ENCODE results near the gene SS18L1. TPM values are rescaled to one million over a fixed set of nuclear protein-coding genes. Genes with fewer than 3 reads are reported as not detected.
A peak's percentile ranks its signal among the peaks of the same experiment; 100 is the strongest.

The SS18L1 gene
- total RNA-seq, 1 donor from 2014 or later: 19.9 TPM

DNA sequence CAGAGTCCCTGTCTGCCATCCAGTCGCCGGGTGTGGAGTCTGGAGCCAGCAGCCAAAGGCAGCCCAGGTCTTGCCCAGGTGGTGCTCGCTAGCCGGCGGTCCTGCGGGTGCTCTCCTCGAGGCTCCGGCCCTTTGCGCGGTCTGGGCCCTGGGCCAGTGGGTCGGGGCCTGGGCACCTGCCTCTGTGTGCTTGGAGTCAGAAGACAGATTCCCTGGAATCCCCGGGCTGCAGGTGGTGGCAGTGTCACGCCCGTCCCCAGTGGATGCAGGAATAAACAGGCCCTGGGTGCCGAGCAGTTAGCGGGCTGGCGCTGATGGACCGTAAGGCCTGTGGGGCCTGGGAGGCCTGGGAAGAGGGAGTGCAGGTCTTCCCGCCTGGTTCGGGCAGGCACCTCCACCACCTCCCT, 5.3 kb downstream of the SS18L1 start:
- Mint-ChIP-seq H3K9me3 (ENCODE audit: unreplicated experiment) (no peaks in the 10 kb centered on the region), H3K36me3 (ENCODE audit: unreplicated experiment) (peaks cover 11% of the 10 kb centered on the region), H3K27me3 (ENCODE audit: unreplicated experiment) (no peaks in the 10 kb centered on the region), H3K4me3 (ENCODE audit: unreplicated experiment) (no peak overlapping the region), H3K4me1 (ENCODE audit: unreplicated experiment) (peaks cover 36% of the 10 kb centered on the region), H3K27ac (ENCODE audit: unreplicated experiment) (no peak overlapping the region)
- DNase-seq (ENCODE audit: extremely low spot score, unreplicated experiment): no peak
- TF ChIP-seq, protein P1, sequence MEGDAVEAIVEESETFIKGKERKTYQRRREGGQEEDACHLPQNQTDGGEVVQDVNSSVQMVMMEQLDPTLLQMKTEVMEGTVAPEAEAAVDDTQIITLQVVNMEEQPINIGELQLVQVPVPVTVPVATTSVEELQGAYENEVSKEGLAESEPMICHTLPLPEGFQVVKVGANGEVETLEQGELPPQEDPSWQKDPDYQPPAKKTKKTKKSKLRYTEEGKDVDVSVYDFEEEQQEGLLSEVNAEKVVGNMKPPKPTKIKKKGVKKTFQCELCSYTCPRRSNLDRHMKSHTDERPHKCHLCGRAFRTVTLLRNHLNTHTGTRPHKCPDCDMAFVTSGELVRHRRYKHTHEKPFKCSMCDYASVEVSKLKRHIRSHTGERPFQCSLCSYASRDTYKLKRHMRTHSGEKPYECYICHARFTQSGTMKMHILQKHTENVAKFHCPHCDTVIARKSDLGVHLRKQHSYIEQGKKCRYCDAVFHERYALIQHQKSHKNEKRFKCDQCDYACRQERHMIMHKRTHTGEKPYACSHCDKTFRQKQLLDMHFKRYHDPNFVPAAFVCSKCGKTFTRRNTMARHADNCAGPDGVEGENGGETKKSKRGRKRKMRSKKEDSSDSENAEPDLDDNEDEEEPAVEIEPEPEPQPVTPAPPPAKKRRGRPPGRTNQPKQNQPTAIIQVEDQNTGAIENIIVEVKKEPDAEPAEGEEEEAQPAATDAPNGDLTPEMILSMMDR (IDR thresholded peaks at IDR 0.05): no peak

- Mint-ChIP-seq H3K4me1 (ENCODE audit: unreplicated experiment) (peaks cover 32% of the 10 kb centered on the region), H3K36me3 (ENCODE audit: unreplicated experiment) (peaks cover 13% of the 10 kb centered on the region), H3K4me3 (ENCODE audit: unreplicated experiment) (no peak overlapping the region), H3K9me3 (ENCODE audit: unreplicated experiment) (no peaks in the 10 kb centered on the region), H3K27me3 (ENCODE audit: unreplicated experiment) (no peaks in the 10 kb centered on the region), H3K27ac (ENCODE audit: unreplicated experiment) (no peak overlapping the region)
- DNase-seq (ENCODE audit: extremely low spot score, unreplicated experiment): no peak
- TF ChIP-seq, protein P1 (IDR thresholded peaks at IDR 0.05): no peak
These were observed 6.2 kb downstream of the SS18L1 start for GRCh38 chr20:62149532-62150309.

DNA sequence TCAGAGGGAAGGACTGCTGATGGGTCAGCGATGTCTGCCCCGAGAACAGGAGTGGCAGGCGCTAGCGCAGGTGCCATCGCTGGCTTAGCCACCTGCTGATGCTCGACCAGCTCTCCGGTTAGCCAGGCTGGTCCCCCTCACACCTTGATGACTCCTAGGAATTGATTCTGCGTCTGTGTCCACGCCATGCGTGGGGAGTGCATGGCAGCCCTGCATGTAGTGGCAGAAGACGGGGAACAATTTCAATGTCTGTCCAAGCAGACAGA, 6.7 kb downstream of the SS18L1 start:
- Mint-ChIP-seq H3K36me3 (ENCODE audit: unreplicated experiment) (peaks cover 15% of the 10 kb centered on the region), H3K9me3 (ENCODE audit: unreplicated experiment) (no peaks in the 10 kb centered on the region), H3K4me1 (ENCODE audit: unreplicated experiment) (peaks cover 30% of the 10 kb centered on the region), H3K27me3 (ENCODE audit: unreplicated experiment) (no peaks in the 10 kb centered on the region), H3K4me3 (ENCODE audit: unreplicated experiment) (no peak overlapping the region), H3K27ac (ENCODE audit: unreplicated experiment) (peak overlapping the region; percentile 28)
- no peak for DNase-seq (ENCODE audit: extremely low spot score, unreplicated experiment)
- TF ChIP-seq, protein P1 (IDR thresholded peaks at IDR 0.05): no peak

DNA sequence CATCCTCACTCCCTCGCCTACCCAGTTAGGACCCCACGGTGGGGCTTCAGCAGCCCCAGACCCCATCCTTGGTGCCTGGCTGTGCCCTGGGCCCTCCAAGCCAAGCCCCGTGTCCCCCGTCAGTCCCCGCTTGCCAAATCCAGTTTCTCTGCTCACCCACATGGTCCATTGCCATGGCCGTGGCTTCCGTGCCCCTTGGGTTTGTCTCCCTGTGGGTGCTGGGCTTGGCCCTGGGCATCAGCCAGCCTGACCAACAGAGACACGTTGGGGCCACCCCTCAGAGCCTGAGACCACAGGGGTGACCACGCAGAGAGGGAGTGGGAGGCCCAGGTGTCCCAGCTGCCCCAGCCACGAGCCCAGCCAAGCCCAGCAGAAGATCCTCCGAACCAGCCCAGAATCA, 7.7 kb downstream of the SS18L1 start:
- no peak for DNase-seq (ENCODE audit: extremely low spot score, unreplicated experiment)
- H3K36me3 Mint-ChIP-seq (ENCODE audit: unreplicated experiment): peaks cover 15% of the 10 kb centered on the region
- TF ChIP-seq, protein P1 (IDR thresholded peaks at IDR 0.05): no peak
- H3K4me1 Mint-ChIP-seq (ENCODE audit: unreplicated experiment): peaks cover 31% of the 10 kb centered on the region
- H3K27ac Mint-ChIP-seq (ENCODE audit: unreplicated experiment): no peak overlapping the region
- no peaks in the 10 kb centered on the region for H3K9me3 Mint-ChIP-seq (ENCODE audit: unreplicated experiment)
- H3K27me3 Mint-ChIP-seq (ENCODE audit: unreplicated experiment): no peaks in the 10 kb centered on the region
- H3K4me3 Mint-ChIP-seq (ENCODE audit: unreplicated experiment): no peak overlapping the region

DNA sequence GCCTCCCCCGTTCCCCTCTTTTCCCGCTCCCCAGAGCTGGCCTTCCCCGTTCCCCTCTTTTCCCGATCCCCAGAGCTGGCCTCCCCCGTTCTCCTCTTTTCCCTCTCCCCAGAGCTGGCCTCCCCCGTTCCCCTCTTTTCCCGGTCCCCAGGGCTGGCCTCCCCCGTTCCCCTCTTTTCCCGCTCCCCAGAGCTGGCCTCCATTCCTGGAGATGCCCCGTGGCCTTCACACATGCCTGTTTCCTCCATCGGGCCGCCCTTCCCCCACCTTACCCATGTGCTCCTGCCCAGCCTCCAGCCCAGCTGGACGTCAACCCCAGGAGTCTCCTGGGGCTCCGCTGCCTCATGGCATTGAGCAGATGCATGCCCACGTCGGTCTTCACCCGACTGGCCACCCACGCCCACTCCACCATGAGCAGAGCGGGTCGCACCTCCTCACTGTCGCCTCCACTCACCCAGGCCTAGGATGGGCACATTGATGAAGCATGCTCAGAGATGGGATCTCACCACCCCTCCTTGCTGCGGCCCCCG, 8.3 kb downstream of the SS18L1 start:
- H3K27me3 Mint-ChIP-seq (ENCODE audit: unreplicated experiment): no peaks in the 10 kb centered on the region
- TF ChIP-seq, protein P1 (IDR thresholded peaks at IDR 0.05): no peak
- H3K4me1 Mint-ChIP-seq (ENCODE audit: unreplicated experiment): peaks cover 34% of the 10 kb centered on the region
- no peak overlapping the region for H3K27ac Mint-ChIP-seq (ENCODE audit: unreplicated experiment)
- no peak overlapping the region for H3K4me3 Mint-ChIP-seq (ENCODE audit: unreplicated experiment)
- H3K9me3 Mint-ChIP-seq (ENCODE audit: unreplicated experiment): no peaks in the 10 kb centered on the region
- H3K36me3 Mint-ChIP-seq (ENCODE audit: unreplicated experiment): peaks cover 15% of the 10 kb centered on the region
- DNase-seq (ENCODE audit: extremely low spot score, unreplicated experiment): no peak
